PC-9 (cell line): ENCODE data around the gene SLC30A5.

Source experiments
- EZH2 ChIP-seq: fragments of 200-600 bp; sonication (generic); IDR thresholded peaks from 2 replicates; pipeline ENCODE4 v1.8.0; 2017; ENCODE audit warnings: antibody characterized with exemption, low read depth
- TF ChIP-seq, protein P1 (sequence below): fragments of 200-600 bp; sonication (generic); conservative IDR thresholded peaks from 2 replicates; pipeline ENCODE4 v1.6.1; 2017; ENCODE audit warnings: mixed run types, antibody characterized with exemption, mild to moderate bottlenecking, moderate library complexity

- TF ChIP-seq, protein P1, sequence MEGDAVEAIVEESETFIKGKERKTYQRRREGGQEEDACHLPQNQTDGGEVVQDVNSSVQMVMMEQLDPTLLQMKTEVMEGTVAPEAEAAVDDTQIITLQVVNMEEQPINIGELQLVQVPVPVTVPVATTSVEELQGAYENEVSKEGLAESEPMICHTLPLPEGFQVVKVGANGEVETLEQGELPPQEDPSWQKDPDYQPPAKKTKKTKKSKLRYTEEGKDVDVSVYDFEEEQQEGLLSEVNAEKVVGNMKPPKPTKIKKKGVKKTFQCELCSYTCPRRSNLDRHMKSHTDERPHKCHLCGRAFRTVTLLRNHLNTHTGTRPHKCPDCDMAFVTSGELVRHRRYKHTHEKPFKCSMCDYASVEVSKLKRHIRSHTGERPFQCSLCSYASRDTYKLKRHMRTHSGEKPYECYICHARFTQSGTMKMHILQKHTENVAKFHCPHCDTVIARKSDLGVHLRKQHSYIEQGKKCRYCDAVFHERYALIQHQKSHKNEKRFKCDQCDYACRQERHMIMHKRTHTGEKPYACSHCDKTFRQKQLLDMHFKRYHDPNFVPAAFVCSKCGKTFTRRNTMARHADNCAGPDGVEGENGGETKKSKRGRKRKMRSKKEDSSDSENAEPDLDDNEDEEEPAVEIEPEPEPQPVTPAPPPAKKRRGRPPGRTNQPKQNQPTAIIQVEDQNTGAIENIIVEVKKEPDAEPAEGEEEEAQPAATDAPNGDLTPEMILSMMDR: no peak
- TF ChIP-seq EZH2: no peak
These were observed 44.0 kb upstream of the SLC30A5 start for GRCh38 chr5:69049796-69050195.
